ENCODE data around the gene ADAM8. TPM values are rescaled to one million over a fixed set of nuclear protein-coding genes. Genes with fewer than 3 reads are reported as not detected.

Gene ADAM8
- total RNA-seq, 4 donors from 2014 or later, result 3.3 to 5.7 (median 4.3) TPM

DNA sequence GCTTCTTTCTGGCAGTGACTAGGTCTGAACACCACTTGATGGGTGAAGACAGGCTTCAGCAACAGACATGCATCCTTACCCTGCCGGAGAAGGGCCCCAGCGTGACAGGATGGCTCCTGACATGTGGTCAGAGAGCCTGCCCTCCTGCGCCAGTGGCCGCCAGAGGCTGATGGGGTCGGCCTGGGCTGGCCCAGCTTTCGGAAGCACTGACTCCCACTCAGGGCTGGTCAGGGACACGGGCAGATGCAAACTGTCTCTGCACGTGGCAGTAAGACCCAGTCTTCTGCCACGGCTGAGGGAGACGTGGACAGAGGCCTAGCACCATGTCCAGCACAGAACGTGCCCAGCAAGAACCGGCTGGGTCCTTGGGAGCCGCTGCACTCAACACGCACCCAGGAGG is 21.8 kb upstream of the ADAM8 start:
- no peaks in the 10 kb centered on the region for H3K9me3 ChIP-seq

DNA sequence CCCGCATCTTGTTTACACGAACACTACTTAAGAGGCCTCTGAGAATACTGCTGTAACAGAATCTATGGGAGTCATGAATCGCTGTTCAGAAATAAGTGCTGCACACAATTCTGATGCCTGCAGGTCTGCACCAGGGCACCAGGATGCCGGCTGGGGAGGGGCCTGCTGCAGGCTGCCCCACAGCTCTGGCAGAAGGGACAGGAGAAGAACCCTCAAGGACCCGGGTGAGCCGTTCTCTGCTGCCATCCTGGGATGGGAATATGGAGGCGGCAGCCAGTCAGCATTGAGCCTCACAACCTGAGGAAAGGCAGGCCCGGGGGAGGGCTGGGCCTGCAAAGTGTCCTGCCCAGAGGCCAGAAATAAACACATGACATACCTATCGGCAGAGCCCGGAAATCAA is 20.8 kb upstream of the ADAM8 start:
- Histone ChIP-seq H3K27ac (no peak overlapping the region), H3K9me3 (no peaks in the 10 kb centered on the region), H3K36me3 (peaks cover 52 to 100% (median 58%) of the 10 kb centered on the region in 3 donors), H3K4me3 (no peak overlapping the region), H3K27me3 (no peaks in the 10 kb centered on the region), H3K4me1 (peaks cover 0 to 6% (median 0%) of the 10 kb centered on the region in 3 donors)
- no peak for DNase-seq
- WGBS, 2 donors, result 83 to 91% methylated on average over 4 to 9 of the region's 10 CpGs
- intact Hi-C loops (cut with DNase I), result no loop called here
- no peak for TF ChIP-seq POLR2A (IDR thresholded peaks at IDR 0.05)

More for the DNA sequence above, 21.8 kb upstream of the ADAM8 start:
- TF ChIP-seq POLR2A (IDR thresholded peaks at IDR 0.05), result no peak
- TF ChIP-seq, protein P1, sequence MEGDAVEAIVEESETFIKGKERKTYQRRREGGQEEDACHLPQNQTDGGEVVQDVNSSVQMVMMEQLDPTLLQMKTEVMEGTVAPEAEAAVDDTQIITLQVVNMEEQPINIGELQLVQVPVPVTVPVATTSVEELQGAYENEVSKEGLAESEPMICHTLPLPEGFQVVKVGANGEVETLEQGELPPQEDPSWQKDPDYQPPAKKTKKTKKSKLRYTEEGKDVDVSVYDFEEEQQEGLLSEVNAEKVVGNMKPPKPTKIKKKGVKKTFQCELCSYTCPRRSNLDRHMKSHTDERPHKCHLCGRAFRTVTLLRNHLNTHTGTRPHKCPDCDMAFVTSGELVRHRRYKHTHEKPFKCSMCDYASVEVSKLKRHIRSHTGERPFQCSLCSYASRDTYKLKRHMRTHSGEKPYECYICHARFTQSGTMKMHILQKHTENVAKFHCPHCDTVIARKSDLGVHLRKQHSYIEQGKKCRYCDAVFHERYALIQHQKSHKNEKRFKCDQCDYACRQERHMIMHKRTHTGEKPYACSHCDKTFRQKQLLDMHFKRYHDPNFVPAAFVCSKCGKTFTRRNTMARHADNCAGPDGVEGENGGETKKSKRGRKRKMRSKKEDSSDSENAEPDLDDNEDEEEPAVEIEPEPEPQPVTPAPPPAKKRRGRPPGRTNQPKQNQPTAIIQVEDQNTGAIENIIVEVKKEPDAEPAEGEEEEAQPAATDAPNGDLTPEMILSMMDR (IDR thresholded peaks at IDR 0.05), result no peak
- no peak for DNase-seq
- 98 to 100% methylated on average over 4 to 7 of the region's 14 CpGs for WGBS, 2 donors
- no peaks in the 10 kb centered on the region for H3K27me3 ChIP-seq
- peaks cover 42 to 100% (median 61%) of the 10 kb centered on the region in 3 donors for H3K36me3 ChIP-seq
- no peak overlapping the region for H3K4me3 ChIP-seq
- intact Hi-C loops (cut with DNase I), result no loop called here
- H3K4me1 ChIP-seq, result peaks cover 0 to under 1% (median 0%) of the 10 kb centered on the region in 3 donors
- no peak overlapping the region for H3K27ac ChIP-seq

DNA sequence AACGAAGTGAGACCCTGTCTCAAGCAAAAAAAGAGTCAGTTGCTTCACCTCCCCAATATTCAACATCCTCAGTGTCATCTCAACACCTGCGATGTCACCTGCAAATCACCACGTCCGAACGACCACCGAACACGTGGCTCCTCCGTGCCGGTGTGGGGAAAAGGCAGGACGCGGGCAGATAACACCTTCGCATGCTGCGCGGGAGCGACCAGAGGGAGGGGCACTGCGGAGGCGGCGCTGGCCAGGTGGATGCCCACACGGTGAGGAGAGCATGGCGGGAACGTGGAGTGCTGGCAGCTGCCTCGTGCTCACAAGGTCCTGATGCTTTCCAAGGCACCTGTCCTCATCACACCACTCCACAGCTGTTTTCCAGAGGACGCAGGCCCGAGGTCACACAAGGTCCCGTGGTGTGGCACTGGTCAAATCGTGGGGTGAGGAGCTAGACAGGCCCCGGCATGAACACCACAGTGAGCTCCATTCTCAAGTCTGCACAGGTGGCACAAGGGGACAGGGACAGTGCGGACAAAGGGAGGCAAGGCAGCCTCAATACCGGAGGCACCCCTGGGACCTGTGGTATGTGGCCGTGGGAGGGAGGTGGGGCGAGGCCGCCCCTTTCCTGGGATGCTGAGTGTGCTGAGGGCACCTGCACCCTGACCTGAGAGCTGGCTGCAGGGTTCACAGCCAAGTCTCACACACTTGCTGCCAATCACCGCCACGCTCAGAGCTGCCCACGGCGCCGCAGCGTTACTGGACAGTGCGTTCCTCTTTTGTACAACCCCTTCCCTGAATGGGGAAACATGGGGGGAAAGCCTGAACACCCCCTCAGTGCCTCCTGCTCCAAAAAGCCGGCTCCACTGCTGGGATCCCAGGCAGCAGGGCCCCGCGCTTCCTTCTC is 19.0 kb upstream of the ADAM8 start:
- Histone ChIP-seq H3K27me3 (no peaks in the 10 kb centered on the region), H3K4me1 (peaks cover 0 to 6% (median 0%) of the 10 kb centered on the region in 3 donors), H3K36me3 (peaks cover 49 to 90% (median 54%) of the 10 kb centered on the region in 3 donors), H3K4me3 (no peak overlapping the region), H3K27ac (no peak overlapping the region), H3K9me3 (no peaks in the 10 kb centered on the region)
- intact Hi-C loops (cut with DNase I), result no loop called here
- TF ChIP-seq, protein P1 (IDR thresholded peaks at IDR 0.05), result no peak
- TF ChIP-seq POLR2A (IDR thresholded peaks at IDR 0.05), result no peak
- DNase-seq, result no peak
- WGBS, 2 donors, result 91 to 97% methylated on average over 32 to 35 of the region's 42 CpGs

- DNase-seq, result no peak
- Histone ChIP-seq H3K27ac (no peak overlapping the region), H3K9me3 (no peaks in the 10 kb centered on the region), H3K4me1 (peaks cover 0 to 6% (median 0%) of the 10 kb centered on the region in 3 donors), H3K4me3 (no peak overlapping the region), H3K36me3 (peaks cover 49 to 90% (median 64%) of the 10 kb centered on the region in 3 donors), H3K27me3 (no peaks in the 10 kb centered on the region)
- TF ChIP-seq, protein P1 (IDR thresholded peaks at IDR 0.05), result no peak
- TF ChIP-seq POLR2A (IDR thresholded peaks at IDR 0.05), result no peak
- 86% methylated on average over 13 to 14 of the region's 15 CpGs for WGBS, 2 donors
- intact Hi-C loops (cut with DNase I), result no loop called here
Observed at GRCh38 chr10:133294189-133294588, 17.5 kb upstream of the ADAM8 start.

GRCh38 chr10:133293810-133294119 is 17.1 kb upstream of the ADAM8 start:
- H3K27me3 ChIP-seq, result no peaks in the 10 kb centered on the region
- intact Hi-C loops (cut with DNase I), result no loop called here
- TF ChIP-seq, protein P1 (IDR thresholded peaks at IDR 0.05), result no peak
- no peak for TF ChIP-seq POLR2A (IDR thresholded peaks at IDR 0.05)
- no peak overlapping the region for H3K4me3 ChIP-seq
- H3K27ac ChIP-seq, result peak overlapping the region in 1 of 4 donors; percentile 44
- 84 to 91% methylated on average over 2 to 10 of the region's 10 CpGs for WGBS, 2 donors
- peaks cover 47 to 90% (median 64%) of the 10 kb centered on the region in 3 donors for H3K36me3 ChIP-seq
- DNase-seq, result no peak
- H3K4me1 ChIP-seq, result peaks cover 0 to 6% (median 0%) of the 10 kb centered on the region in 3 donors
- no peaks in the 10 kb centered on the region for H3K9me3 ChIP-seq

Data from esophagus squamous epithelium (tissue), 5 donors.